SKM-1 (cell line): ENCODE results near the gene LYVE1.

Source experiments
- DNase-seq: peaks from one replicate; lab custom pipeline; 2025; ENCODE audit not compliant: unreplicated experiment; lab: John Stamatoyannopoulos, UW

The LYVE1 gene

DNA sequence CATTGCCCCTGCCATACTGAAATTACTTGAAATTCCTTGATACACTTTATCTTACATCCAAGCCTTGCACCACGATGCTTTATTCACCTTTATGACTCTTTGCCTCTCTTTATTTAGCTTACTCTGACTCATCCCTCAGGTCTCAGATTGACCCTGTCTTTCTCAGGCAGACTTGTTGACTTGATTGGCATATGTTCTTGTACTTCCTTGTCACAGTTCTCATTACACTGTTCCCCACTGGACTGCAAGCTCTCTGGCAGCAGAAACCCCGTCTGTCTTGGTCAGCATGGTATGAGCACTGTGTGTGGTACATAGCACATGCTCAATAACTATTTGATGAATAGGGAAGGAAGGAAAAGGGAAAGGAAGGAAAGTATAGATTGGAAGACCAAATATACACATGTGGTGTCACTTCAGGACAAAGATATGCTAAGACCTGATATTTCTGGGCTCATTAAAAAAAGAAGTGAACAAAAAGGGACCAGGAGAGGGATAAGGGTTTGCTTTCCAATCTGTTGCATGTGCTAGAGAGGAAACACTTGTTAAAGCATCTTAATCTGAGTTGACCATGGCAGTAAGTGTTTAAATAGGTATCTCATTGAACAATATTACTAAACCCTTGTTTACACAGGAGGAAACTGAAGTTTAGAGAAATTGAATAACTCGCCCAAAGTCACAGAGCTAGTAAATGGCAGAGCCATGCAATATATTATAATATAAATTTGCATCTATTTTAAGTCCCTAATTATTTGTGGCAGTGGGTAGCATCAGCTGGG is 7.2 kb downstream of the LYVE1 start:
- DNase-seq: no peak

DNA sequence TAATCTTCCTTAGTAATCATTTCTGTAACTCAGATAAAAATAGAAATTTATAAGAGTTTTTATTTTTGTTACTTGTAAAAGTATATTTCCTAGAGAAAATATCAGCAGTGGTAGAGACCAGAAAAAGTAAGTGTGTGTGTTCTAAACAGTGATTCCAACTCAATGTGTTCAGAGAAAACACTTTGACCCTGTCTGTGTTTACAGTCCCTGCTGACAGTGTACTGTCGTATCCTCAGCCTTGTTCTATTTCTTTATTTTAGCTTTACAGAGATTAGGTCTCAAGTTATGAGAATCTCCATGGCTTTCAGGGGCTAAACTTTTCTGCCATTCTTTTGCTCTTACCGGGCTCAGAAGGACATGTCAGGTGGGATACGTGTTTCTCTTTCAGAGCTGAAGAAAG is 10.2 kb downstream of the LYVE1 start:
- DNase-seq: no peak

DNA sequence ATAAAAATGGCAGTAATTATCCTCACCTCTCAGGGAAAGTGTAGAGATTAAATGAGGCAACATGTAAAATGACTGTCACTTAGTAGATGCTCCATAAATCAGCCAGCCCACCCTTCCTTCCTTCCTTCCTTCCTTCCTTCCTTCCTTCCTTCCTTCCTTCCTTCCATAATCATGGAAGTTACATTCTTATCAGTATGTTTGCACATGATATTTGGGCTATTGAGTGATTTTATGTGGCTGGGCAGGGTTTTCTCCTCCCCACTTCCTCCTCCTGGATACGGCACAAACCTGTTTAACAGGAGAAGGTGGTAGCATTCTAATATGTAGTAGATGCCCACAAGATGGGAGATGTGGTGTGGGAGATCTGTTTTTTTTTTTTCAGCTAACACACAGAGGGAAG is 11.9 kb downstream of the LYVE1 start:
- DNase-seq: no peak

DNA sequence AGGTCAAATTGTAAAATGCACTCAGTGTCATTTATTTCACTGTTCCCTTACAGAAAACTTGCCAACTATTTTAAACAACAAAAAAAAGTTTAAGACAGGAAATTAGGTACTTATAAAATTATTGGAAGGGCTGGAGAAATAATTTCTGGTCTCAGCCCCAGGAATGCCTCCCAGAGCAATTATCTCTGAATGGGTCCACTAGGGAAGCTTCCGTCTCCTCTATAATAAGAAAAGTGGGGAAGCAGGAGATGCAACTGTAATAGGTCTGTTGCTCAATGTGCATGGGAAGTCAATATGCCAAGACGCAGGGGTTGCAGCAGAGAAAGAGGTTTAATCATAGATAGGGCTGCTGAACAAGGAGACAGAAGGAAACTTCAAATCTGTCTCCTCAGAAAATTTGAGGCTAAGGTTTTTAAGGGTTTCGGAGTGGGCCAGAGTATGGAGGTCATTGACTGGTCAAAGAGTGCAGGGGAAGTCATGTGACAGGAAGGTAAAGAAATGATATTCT is 16.6 kb downstream of the LYVE1 start:
- DNase-seq: no peak

DNA sequence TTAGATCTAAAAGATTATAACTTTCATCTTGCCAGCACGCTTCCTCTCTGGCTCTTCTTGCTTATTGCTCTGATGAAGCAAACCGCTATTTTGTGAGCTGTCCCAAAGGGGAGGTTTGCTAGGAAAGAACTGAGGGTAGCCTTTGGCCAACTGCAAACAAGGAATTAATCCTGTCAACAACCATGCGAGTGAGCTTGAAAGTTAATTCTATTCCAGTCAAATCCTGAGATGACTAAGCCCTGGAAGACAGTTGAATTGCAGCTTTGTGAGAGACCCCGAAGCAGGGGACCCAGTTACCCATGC is 17.2 kb downstream of the LYVE1 start:
- DNase-seq: no peak

DNA sequence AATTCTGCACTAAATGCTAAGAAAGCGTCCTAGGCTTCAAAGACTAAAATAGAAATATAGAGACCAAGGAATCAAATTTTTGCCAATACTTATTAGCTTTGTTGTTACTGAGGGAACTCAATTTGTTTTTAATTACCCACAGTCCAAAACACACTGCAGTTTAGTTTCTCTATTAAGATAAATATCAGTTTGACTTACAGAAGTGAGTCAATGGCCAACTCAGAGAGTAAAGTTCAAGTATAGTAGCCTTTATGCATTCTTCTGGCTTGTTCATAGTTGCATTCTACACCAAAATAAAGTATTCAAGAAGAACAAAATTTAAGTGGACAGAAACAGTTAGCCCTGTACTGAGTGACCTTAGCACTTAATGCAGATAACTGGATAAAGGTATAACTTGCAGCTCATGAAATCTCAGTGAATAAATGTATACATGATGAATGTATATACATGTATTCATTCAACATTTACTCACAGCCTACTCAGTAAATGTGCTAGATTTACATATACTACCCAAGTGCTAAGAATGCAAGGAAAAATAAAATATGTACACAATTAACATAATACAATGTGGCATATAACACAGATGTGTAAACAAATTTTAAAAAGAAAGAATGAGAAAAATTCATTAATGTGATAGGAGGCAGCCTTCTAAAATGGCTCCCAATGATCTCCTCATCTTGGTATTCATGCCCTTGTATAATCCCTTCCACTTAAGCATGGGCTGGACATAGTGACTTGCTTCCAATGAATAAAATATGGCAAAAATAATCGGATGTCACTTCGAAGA is 17.8 kb downstream of the LYVE1 start:
- DNase-seq: no peak

DNA sequence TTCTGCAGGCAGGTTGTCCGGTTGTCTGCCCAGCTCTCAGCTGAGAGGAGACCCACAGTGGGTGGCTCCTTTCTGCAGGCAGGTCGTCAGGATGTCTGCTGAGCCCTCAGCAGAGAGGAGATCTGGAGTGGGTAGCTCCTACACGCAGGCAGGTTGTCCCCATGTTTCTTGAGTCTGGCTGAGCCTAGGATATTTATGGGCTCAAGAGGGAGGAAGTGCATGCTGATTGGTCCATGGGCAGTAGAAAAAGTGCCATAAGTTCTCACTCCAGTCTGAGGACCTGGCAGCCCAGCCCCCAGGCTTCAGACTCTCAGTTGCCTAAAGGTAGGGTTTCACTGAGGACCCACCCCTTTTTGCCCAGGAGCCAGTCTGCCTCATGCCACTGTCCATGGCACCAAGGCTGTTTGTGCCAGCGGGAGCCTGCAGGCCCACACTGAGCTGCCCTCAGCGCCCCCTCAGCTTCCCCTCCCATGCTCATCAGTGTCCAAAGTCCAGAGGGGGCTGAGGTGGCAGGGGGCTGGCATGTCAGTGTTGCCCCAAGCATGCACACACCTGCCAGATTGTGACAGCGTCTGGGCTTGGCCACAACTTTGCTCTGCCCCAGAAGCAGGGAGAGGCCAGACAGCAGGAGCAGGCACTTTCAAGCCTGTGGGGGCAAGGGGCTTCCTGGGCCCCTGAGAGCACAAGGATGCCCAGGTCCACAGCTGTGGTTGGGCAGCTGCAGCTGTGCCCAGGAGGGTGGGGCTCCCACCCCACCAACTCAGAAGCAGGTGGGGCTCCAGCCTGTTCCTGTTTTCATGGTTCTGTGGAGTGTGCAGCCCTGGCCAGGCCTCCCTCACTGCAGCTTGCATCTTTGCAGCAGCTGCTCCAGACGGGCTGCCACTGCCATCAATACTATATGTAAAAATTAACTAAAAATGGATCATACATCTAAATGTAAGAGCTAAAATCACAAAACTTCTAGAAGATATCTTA is 23.7 kb downstream of the LYVE1 start:
- no peak for DNase-seq

DNA sequence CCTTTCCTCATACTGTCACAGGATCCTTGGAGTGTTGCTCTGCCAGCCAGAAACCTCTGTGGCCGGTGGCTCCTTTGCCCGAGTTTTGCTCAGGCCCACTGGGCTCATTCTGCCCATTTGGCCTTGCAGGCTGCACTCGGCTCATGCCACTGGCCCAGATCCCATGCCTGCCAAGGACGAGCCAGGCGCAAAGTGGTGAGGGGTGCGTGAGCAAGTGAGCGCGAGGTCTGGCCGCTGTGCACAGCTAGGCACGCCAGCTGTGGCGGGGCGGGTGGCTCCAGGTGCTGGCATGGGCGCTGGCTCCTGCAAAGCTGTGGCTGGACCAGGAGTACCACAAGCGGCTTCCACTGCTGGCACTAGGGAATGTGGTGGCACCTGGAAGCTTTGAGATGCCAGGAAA is 24.7 kb downstream of the LYVE1 start:
- no peak for DNase-seq

DNA sequence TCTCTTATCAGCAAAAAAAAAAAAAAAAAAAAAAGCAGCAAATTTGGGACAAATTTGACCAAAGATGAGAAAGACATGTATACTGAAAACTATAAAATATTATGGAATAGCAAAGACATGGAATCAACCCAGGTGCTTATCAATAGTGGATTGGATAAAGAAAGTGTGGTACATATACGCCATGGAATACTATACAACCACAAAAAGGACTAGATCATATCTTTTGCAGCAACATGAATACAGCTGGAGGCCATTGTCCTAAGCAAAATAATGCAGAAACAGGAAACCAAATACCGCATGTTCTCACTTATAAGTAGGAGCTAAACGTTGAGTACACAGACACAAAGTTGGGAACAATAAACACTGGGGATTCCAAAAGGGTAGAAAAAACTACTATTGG is 25.7 kb downstream of the LYVE1 start:
- no peak for DNase-seq

DNA sequence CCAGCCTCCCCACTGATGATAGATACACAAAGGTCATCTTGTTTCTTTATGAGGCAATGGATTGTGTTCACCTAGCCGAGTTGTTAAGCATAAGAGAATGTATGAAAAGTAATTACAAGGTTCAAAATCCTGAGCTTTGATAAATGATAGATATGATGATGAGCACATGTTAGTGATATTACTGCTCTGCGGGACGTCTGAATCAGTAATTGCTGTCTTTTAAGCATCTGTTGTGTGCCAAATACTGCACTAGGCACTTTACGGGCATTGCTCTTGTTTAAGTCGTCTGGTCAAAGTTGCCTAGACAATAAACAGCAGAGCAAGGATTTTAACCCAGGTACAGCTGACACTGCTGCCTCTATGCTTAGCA is 26.9 kb downstream of the LYVE1 start:
- no peak for DNase-seq

DNA sequence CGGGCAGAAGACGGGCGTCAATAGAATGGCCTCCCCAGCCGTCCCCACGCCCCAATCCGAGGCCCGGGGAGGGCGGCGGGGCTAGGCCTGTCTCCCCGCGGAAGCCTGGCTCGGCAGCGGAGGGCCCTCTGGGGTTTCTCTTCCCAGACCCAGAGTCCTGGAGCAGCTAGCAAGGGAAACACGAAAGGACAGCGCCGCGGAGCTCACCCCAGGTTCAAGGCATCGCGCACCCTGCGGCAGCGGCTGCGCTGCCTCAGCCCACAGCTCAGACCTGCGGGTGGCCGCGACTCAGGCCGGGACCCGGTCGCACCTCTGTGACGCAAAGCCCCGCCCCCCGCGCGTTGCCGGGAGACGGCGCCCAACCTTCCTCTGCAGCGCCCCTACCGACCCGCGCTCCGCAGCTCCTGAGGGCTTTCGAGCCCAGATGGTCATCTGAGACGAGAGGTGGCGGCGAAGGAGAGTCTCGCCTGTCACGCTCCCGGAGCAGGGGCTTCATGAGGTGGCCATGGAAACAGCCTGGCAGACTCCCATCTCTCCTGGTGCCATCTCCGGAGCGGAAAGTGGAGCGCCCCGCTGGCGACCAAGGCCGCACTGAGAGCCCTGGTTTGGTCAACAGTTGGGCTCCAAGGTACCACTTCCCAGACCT is 27.4 kb downstream of the LYVE1 start, which contains the start of gene RNF141:
TSS of gene RNF141 (minus strand) at position 273 of the 646 bp plus-strand sequence. CDS start 7,029 bp downstream, outside the sequence.
- DNase-seq: peak; percentile 80

DNA sequence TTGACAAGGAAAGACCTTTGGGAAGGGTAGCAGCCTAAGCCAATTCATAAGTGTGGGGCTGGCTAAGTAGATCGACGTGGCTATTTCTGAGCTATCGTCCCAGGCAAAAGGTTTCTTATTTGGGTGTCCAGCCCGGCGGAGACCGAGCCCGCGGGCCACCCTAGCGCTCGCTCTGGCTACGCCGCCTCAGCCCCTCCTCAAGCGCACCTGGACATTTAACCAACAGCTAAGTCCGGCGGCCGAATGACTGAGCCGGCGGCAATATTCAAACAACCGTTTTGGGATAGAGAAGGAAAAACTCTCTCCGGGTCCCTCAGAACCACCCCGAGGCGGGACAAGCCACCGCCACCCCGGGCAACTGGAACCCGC is 27.9 kb downstream of the LYVE1 start:
- DNase-seq: no peak

DNA sequence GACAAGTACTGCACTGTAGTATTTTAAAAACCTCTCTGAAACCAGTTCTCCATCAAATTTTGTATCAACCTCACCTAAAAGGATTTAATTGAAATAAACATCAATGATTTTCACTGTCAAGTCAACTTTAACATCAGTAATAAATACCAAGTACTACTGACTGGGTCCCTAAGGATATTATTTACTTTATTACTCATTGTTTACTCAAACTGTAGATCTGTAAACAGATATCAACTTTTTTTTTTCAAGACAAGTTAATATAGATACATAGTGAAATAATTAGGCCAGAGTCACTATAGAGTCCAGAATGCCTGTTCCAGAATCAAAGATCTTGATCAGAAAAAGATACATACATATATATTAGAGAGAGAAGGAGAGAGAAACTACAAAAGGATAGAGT is 29.1 kb downstream of the LYVE1 start:
- no peak for DNase-seq

DNA sequence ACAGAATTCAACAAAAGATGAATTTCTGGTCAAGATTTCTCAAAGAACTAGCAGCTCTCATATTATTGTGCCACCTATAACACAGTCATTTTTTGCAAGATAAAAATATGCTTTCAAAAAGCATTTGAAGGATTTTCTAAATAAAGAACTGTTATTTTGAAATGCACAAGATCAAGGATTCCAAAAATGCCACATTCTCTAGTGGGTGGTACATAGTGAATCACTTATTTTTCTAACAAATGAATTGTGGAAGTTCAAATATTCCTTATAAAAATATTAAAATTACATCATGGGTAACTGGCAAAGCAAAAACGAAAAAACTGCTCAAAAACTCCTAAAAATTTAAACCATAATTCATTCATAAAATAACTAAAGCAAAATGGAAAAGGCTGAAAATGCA is 29.5 kb downstream of the LYVE1 start:
- no peak for DNase-seq

DNA sequence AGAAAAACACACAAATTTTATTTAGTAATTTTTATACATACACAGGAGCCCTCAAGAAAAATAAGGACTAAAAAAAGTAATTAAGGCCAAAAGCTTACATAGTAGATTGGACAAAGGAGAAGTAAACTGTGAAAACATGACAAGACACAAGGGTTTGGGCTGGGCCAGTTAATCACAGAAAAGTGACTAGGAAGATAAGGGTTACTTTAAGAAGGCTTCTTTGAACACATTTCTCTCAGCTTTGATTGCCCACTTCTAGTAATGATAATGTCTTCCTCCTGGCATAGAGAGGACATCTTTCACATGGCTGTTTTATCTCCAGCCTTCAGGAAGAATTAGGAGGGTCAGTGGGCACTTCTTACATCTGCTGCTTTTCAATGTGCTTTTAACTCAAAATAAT is 30.9 kb downstream of the LYVE1 start:
- DNase-seq: no peak

DNA sequence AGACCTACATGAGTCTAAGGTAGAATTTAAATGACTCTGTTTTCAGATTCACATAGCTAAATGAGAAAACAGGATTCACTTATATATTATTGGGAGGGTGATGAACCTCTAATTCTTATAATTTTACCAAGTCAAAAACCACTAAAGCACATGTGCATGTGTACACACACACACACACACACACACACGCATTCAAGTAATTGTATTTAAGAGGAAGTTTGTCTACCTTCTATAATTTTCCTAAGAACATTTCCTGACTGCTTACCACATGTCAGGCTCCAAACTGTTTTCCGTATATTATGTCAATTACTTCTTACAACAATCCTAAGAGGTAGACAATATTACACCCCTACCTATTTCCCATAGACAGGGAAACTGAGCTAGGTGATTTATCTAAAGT is 34.1 kb downstream of the LYVE1 start:
- no peak for DNase-seq

DNA sequence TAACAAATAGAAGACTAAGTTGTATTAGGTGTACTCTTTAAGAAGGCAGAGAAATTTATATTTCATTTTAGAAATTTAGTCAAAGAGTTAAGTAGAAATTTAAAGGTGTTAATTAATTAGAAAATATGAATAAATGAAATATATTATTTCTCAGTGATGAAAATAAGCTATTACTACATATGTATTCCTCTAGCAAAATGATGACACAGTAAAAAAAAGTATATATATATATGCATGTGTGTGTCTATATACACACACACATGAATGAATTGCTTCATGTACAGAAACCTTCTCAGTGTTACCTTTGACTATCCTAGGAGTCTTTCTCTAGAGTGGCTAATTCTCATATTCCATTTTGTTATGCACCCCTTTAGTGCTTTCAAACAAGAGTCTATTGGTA is 35.1 kb downstream of the LYVE1 start:
- no peak for DNase-seq

DNA sequence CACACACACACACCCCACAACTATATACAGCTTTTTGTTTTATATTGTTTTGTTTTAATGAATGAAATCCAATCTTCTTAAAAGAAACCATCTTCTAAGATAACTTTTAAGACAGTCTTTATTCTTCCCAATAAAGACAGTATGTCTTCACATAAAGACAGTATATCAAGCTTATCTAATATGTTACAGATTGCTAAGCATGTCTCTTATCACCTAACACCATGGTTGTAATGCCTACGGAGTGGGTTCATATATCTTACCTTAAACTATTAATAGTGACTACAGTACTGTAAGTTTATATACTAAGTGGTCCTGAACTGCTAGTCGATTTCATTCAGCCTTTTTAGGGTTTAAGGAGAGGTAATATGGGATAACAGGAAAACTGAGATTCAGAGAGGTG is 35.9 kb downstream of the LYVE1 start:
- no peak for DNase-seq

DNA sequence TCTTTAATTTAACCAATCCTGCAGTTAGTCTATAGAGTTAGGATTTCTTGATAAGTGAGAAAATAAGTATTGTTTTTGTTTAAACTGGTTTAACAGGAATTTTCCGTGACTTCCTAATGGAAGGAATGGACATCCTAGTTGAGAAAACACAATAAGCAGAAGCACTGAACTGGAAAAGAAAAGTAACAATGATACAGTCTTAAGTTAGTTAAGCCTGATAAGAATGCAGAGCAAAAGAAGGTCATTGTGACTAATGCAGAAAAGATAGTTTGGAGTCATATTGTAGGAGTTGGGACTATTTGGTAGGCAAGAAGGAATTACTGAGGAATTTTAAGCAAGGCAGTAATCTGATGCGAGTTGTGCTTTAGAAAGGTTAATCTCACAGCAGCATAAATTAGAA is 39.2 kb downstream of the LYVE1 start:
- no peak for DNase-seq

DNA sequence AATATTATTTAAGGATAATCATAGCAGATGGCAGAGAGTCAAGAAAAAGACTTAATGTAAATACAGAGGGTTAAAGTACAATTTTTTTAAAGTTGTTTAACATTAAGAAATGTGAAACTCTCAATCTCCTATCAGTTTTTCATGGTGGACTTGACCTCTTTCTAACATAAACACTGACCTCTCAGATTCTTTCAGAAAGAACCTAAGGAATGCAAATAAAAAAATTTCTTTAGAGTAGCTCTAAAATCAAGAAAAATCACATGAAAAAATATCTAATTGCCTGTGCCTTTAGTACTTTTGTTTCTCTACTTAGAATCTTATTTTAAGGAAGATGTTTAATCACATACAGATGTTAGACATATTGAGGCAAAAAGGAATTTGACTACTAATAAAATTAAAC is 40.3 kb downstream of the LYVE1 start:
- no peak for DNase-seq
